Right kidney (tissue), 1 donor: ENCODE data around the gene PUS1.

Experiments used
- DNase-seq: peaks from one replicate; pipeline ENCODE4 v3.0.0-alpha.2; 2016

Gene PUS1

GRCh38 chr12:131990980-131991305 lies 61.9 kb downstream of the PUS1 start:
- no peak for DNase-seq

- DNase-seq = no peak
Observed at GRCh38 chr12:131991816-131992430, 62.8 kb downstream of the PUS1 start.

- no peak for DNase-seq
Observed at GRCh38 chr12:131994589-131994988, 65.5 kb downstream of the PUS1 start.
